Left lung (tissue), 10 donors: ENCODE results near the gene MACROD2. TPM values are rescaled to one million over a fixed set of nuclear protein-coding genes. Genes with fewer than 3 reads are reported as not detected.

ENCODE experiments used
- ATAC-seq: fragments of 200-7000 bp; cut with Tn5 transposase; one replicate; pipeline ENCODE4 v1.9.1; 2020; ENCODE audit warnings: moderate library complexity
- DNase-seq, 4 donors: peaks; one replicate each; pipeline ENCODE4 v3.0.0-alpha.2; 2013 to 2020
- H3K27ac ChIP-seq, 2 donors: fragments of 200-600 bp; sonication (generic) in 1 of 2; one replicate each; pipeline versions ENCODE4 v1.5.0 to v1.8.0; 2020 to 2021
- H3K27me3 ChIP-seq, 2 donors: fragments of 200-600 bp; sonication (generic) in 1 of 2; one replicate each; pipeline versions ENCODE4 v1.5.0 to v1.8.0; 2020 to 2021
- H3K36me3 ChIP-seq, 2 donors: fragments of 200-600 bp; sonication (generic) in 1 of 2; one replicate each; pipeline versions ENCODE4 v1.5.0 to v1.8.0; 2020 to 2021
- H3K4me1 ChIP-seq, 2 donors: fragments of 200-600 bp; one replicate each; pipeline ENCODE4 v1.8.0; 2021
- H3K4me3 ChIP-seq, 2 donors: fragments of 200-600 bp; sonication (generic) in 1 of 2; one replicate each; pipeline versions ENCODE4 v1.5.0 to v1.8.0; 2020 to 2021; ENCODE audit warnings: mild to moderate bottlenecking in 1 of 2
- H3K9me3 ChIP-seq, 2 donors: fragments of 200-600 bp; sonication (generic) in 1 of 2; one replicate each; pipeline versions ENCODE4 v1.5.0 to v1.8.0; 2020 to 2021
- CTCF ChIP-seq, 2 donors: fragments of 200-600 bp; sonication (generic) in 1 of 2; IDR thresholded peaks; one replicate each; pipeline versions ENCODE4 v1.5.0 to v1.8.0; 2021; ENCODE audit warnings: antibody characterized with exemption in 2 of 2
- intact Hi-C, 2 donors: fragments of 100-400 bp; cut with DNase I; formaldehyde crosslinking; loops; one replicate each; pipeline versions ENCODE4 v1.11.2 to v1.14.2; 2022
- polyA plus RNA-seq, 6 donors: library from polyadenylated mRNA; unstranded; fragments of 120-200 nt; gene quantifications; one replicate each; pipeline ENCODE4 v1.2.1, GENCODE V29; 2013; ENCODE audit not compliant: insufficient read length in 6 of 6
- total RNA-seq, 2 donors: library from RNA; stranded (reverse); fragmentation: NEBNext Ultra II Directional; extraction: Animal tissue kit (Norgen Biotek cat#: 25700); gene quantifications; one replicate each; pipeline ENCODE4 v1.2.1, GENCODE V29; 2021
- donor health status: DM: no; HTN: yes; CAD: no.
- donor health status: DM: no; HTN: no; CAD: no.

Gene MACROD2
- total and polyA plus RNA-seq, 8 donors: 6.1 to 23.6 (median 8.9) TPM

DNA sequence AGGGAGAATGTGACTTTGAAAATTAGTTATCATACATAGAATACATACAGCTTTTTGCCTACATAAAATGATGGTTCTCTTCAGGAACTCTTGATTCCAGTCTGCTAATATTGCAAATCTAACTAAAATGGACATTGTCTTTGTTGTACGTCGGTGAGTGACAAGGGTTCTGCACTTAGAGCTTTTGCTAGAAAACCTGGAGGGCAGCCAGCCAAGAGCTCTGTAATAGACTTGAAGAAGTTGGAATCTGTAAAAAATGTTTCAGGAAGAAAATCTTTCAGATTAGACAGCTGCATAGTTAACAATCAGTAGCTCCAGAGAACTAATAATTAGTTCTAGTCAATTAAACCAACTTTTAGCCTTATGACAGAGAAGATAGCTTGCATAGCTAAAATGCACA is 203.8 kb downstream of the MACROD2 start:
- ATAC-seq (no peak), DNase-seq (peak in 1 of 4 donors; percentile 29)
- no peaks in the 10 kb centered on the region for H3K27me3 ChIP-seq
- no peak for TF ChIP-seq CTCF (IDR thresholded peaks at IDR 0.05)
- intact Hi-C loops: no loop called here
- H3K4me1 ChIP-seq: no peaks in the 10 kb centered on the region
- no peaks in the 10 kb centered on the region for H3K36me3 ChIP-seq
- H3K4me3 ChIP-seq: no peak overlapping the region
- peaks cover 0 to 7% of the 10 kb centered on the region in 2 donors for H3K9me3 ChIP-seq
- H3K27ac ChIP-seq: no peak overlapping the region

- H3K4me1 ChIP-seq: no peaks in the 10 kb centered on the region
- H3K9me3 ChIP-seq: peaks cover 0 to 7% of the 10 kb centered on the region in 2 donors
- no peak overlapping the region for H3K27ac ChIP-seq
- TF ChIP-seq CTCF (IDR thresholded peaks at IDR 0.05): no peak
- DNase-seq: no peak
- no peak for ATAC-seq
- no peaks in the 10 kb centered on the region for H3K27me3 ChIP-seq
- no peak overlapping the region for H3K4me3 ChIP-seq
- H3K36me3 ChIP-seq: no peaks in the 10 kb centered on the region
- intact Hi-C loops: no loop called here
These were observed 208.3 kb downstream of the MACROD2 start for GRCh38 chr20:14203657-14204056.

- intact Hi-C loops: no loop called here
These were observed 212.3 kb downstream of the MACROD2 start for GRCh38 chr20:14207591-14207990.

GRCh38 chr20:14208956-14209355 is 213.6 kb downstream of the MACROD2 start:
- no peak for TF ChIP-seq CTCF (IDR thresholded peaks at IDR 0.05)
- H3K27ac ChIP-seq: no peak overlapping the region
- no peaks in the 10 kb centered on the region for H3K27me3 ChIP-seq
- no peak overlapping the region for H3K4me3 ChIP-seq
- DNase-seq: no peak
- intact Hi-C loops: no loop called here
- H3K4me1 ChIP-seq: no peaks in the 10 kb centered on the region
- no peak for ATAC-seq
- no peaks in the 10 kb centered on the region for H3K9me3 ChIP-seq
- no peaks in the 10 kb centered on the region for H3K36me3 ChIP-seq

More at GRCh38 chr20:14207591-14207990, 212.3 kb downstream of the MACROD2 start:
- Histone ChIP-seq H3K27me3 (no peaks in the 10 kb centered on the region), H3K4me3 (no peak overlapping the region), H3K9me3 (peaks cover 0 to 3% of the 10 kb centered on the region in 2 donors), H3K4me1 (no peaks in the 10 kb centered on the region), H3K36me3 (no peaks in the 10 kb centered on the region), H3K27ac (no peak overlapping the region)
- DNase-seq (no peak), ATAC-seq (no peak)
- TF ChIP-seq CTCF (IDR thresholded peaks at IDR 0.05): no peak

GRCh38 chr20:14210146-14210545 is 214.8 kb downstream of the MACROD2 start:
- Histone ChIP-seq H3K27me3 (no peaks in the 10 kb centered on the region), H3K36me3 (no peaks in the 10 kb centered on the region), H3K27ac (no peak overlapping the region), H3K9me3 (no peaks in the 10 kb centered on the region), H3K4me3 (no peak overlapping the region), H3K4me1 (no peaks in the 10 kb centered on the region)
- ATAC-seq (no peak), DNase-seq (no peak)
- TF ChIP-seq CTCF (IDR thresholded peaks at IDR 0.05): no peak
- intact Hi-C loops: no loop called here
